ENCODE results near the gene MAPK1.

GRCh38 chr22:21712751-21713427 is 154.6 kb downstream of the MAPK1 start:
- TF ChIP-seq POLR2A (IDR thresholded peaks at IDR 0.05; ENCODE audit: low read depth, low read length) (no peak), POLR2AphosphoS5 (IDR thresholded peaks at IDR 0.05; ENCODE audit: low read depth, low read length) (no peak)

All from GM12892 (cell line).